Neural cell (in vitro differentiated cells): Measurements from ENCODE around the gene IQGAP2. TPM values are rescaled to one million over a fixed set of nuclear protein-coding genes. Genes with fewer than 3 reads are reported as not detected.

ENCODE experiments used
- H2AFZ ChIP-seq: fragments of 200-600, 300-800 bp; sonication (generic), shearing (Covaris generic); 2 replicates; pipeline ENCODE4 v1.6.0; 2014; ENCODE audit warnings: low read depth, mild to moderate bottlenecking, antibody characterized with exemption, low read length, moderate library complexity
- H3F3A ChIP-seq: fragments of 200-600 bp; shearing (Covaris generic); 2 replicates; pipeline ENCODE4 v1.6.1; 2016; ENCODE audit warnings: mild to moderate bottlenecking, moderate library complexity, mixed read lengths, antibody characterized with exemption, low read length; ENCODE audit not compliant: insufficient read depth, poor library complexity, severe bottlenecking
- H3K27ac ChIP-seq: fragments of 200-600, 300-800 bp; sonication (generic), shearing (Covaris generic); 2 replicates; pipeline ENCODE4 v1.5.1; 2014; ENCODE audit warnings: mild to moderate bottlenecking, low read length, moderate library complexity
- H3K27me3 ChIP-seq: fragments of 300-800, 200-600 bp; sonication (generic), shearing (Covaris generic); 2 replicates; pipeline ENCODE4 v1.6.0; 2014; ENCODE audit warnings: mild to moderate bottlenecking, low read depth, low read length, moderate library complexity; ENCODE audit not compliant: insufficient read depth
- H3K36me3 ChIP-seq: fragments of 300-800, 200-600 bp; sonication (generic), shearing (Covaris generic); 2 replicates; pipeline ENCODE4 v1.5.1; 2014; ENCODE audit warnings: mild to moderate bottlenecking, antibody characterized with exemption, low read length, moderate library complexity; ENCODE audit not compliant: insufficient read depth
- H3K4me2 ChIP-seq: fragments of 300-800, 200-600 bp; sonication (generic), shearing (Covaris generic); 2 replicates; pipeline ENCODE4 v1.6.0; 2014; ENCODE audit warnings: mild to moderate bottlenecking, low read length
- H3K4me3 ChIP-seq: fragments of 300-800, 200-600 bp; sonication (generic), shearing (Covaris generic); 2 replicates; pipeline ENCODE4 v1.5.1; 2014; ENCODE audit warnings: mild to moderate bottlenecking, low read length, moderate library complexity
- H3K79me2 ChIP-seq: fragments of 200-600 bp; shearing (Covaris generic); replicated peaks from 2 replicates; pipeline ENCODE4 v1.6.0; 2014; ENCODE audit warnings: mild to moderate bottlenecking, low read length, moderate library complexity; ENCODE audit not compliant: insufficient read depth
- H3K9ac ChIP-seq: fragments of 300-800, 200-600 bp; sonication (generic), shearing (Covaris generic); 2 replicates; pipeline ENCODE4 v1.6.1; 2016; ENCODE audit warnings: mild to moderate bottlenecking, low read length, mixed read lengths
- H3K9me2 ChIP-seq: fragments of 200-600 bp; shearing (Covaris generic); 2 replicates; pipeline ENCODE4 v1.6.1; 2016; ENCODE audit warnings: mild to moderate bottlenecking, low read length, mixed read lengths; ENCODE audit not compliant: insufficient read depth
- H3K9me3 ChIP-seq: fragments of 200-600, 300-800 bp; sonication (generic), shearing (Covaris generic); 2 replicates; pipeline ENCODE4 v1.6.1; 2016; ENCODE audit warnings: mild to moderate bottlenecking, mixed run types, low read length, moderate library complexity, mixed read lengths
- H4K20me1 ChIP-seq: fragments of 200-600 bp; shearing (Covaris generic); 2 replicates; pipeline ENCODE4 v1.6.1; 2016; ENCODE audit warnings: mild to moderate bottlenecking, mixed run types; ENCODE audit not compliant: insufficient read depth
- CTCF ChIP-seq: fragments of 450-650 bp; IDR thresholded peaks from 2 replicates; pipeline ENCODE4 v1.5.1; 2014; ENCODE audit warnings: antibody characterized with exemption, mild to moderate bottlenecking, moderate library complexity; ENCODE audit not compliant: poor library complexity, severe bottlenecking
- EP300 ChIP-seq: fragments of 450-650 bp; conservative IDR thresholded peaks from 2 replicates; pipeline ENCODE4 v1.6.1; 2014; ENCODE audit warnings: antibody characterized with exemption, mild to moderate bottlenecking, moderate library complexity; ENCODE audit not compliant: poor library complexity, severe bottlenecking
- EZH2 ChIP-seq: fragments of 200-600, 300-800 bp; shearing (Covaris generic), sonication (generic); IDR thresholded peaks from 2 replicates; pipeline ENCODE4 v1.6.1; 2014; ENCODE audit warnings: antibody characterized with exemption, low read length, borderline replicate concordance, mild to moderate bottlenecking; ENCODE audit not compliant: insufficient read depth, poor library complexity, severe bottlenecking
- MXI1 ChIP-seq: fragments of 450-650 bp; conservative IDR thresholded peaks from 2 replicates; pipeline ENCODE4 v1.6.1; 2014; ENCODE audit warnings: antibody characterized with exemption, mild to moderate bottlenecking; ENCODE audit not compliant: poor library complexity, severe bottlenecking
- POLR2AphosphoS5 ChIP-seq: IDR thresholded peaks from 2 replicates; pipeline ENCODE4 v1.6.1; 2012
- RAD21 ChIP-seq: fragments of 450-650 bp; conservative IDR thresholded peaks from 2 replicates; pipeline ENCODE4 v1.6.1; 2014; ENCODE audit warnings: antibody characterized with exemption, mild to moderate bottlenecking, moderate library complexity
- REST ChIP-seq: IDR thresholded peaks from 2 replicates; pipeline ENCODE4 v1.6.1; 2012; ENCODE audit warnings: borderline replicate concordance
- SMC3 ChIP-seq: fragments of 450-650 bp; conservative IDR thresholded peaks from 2 replicates; pipeline ENCODE4 v1.6.1; 2014; ENCODE audit warnings: antibody characterized with exemption, mild to moderate bottlenecking, moderate library complexity; ENCODE audit not compliant: poor library complexity
- TAF1 ChIP-seq: IDR thresholded peaks from 2 replicates; pipeline ENCODE4 v1.6.1; 2012; ENCODE audit warnings: low read depth
- polyA plus RNA-seq: library from polyadenylated mRNA; depleted of rRNA; stranded (reverse); fragments of >200 nt; gene quantifications from 2 replicates; pipeline ENCODE4 v1.2.3, GENCODE V29; 2014

Gene IQGAP2
- polyA plus RNA-seq, 1 donor from 2014 or later = 5.2 TPM

- Histone ChIP-seq H3K79me2 (no peaks in the 10 kb centered on the region), H4K20me1 (no peaks in the 10 kb centered on the region), H3K27me3 (no peaks in the 10 kb centered on the region), H3K9ac (no peak overlapping the region), H3K9me2 (no peaks in the 10 kb centered on the region), H2AFZ (no peak overlapping the region), H3K9me3 (no peaks in the 10 kb centered on the region), H3K27ac (no peak overlapping the region), H3K36me3 (no peaks in the 10 kb centered on the region), H3F3A (no peaks in the 10 kb centered on the region), H3K4me2 (no peak overlapping the region), H3K4me3 (no peak overlapping the region)
- TF ChIP-seq POLR2AphosphoS5 (no peak), SMC3 (no peak), MXI1 (no peak), REST (no peak), TAF1 (no peak), CTCF (no peak), EP300 (no peak)
Observed at GRCh38 chr5:76669245-76669644, 266.2 kb downstream of the IQGAP2 start.

GRCh38 chr5:76670508-76670907 lies 267.4 kb downstream of the IQGAP2 start:
- Histone ChIP-seq H3K9me3 (no peaks in the 10 kb centered on the region), H3K79me2 (no peaks in the 10 kb centered on the region), H2AFZ (no peak overlapping the region), H3K27me3 (no peaks in the 10 kb centered on the region), H3K9ac (no peak overlapping the region), H3K4me3 (no peak overlapping the region), H3K27ac (no peak overlapping the region), H3K9me2 (no peaks in the 10 kb centered on the region), H3K4me2 (no peak overlapping the region), H3F3A (no peaks in the 10 kb centered on the region), H3K36me3 (no peaks in the 10 kb centered on the region), H4K20me1 (no peaks in the 10 kb centered on the region)
- TF ChIP-seq CTCF (no peak), MXI1 (no peak), SMC3 (no peak), RAD21 (no peak), TAF1 (no peak), EP300 (no peak), REST (no peak), EZH2 (no peak), POLR2AphosphoS5 (no peak)
